Measurements from ENCODE around the gene UBE2L3.

DNA sequence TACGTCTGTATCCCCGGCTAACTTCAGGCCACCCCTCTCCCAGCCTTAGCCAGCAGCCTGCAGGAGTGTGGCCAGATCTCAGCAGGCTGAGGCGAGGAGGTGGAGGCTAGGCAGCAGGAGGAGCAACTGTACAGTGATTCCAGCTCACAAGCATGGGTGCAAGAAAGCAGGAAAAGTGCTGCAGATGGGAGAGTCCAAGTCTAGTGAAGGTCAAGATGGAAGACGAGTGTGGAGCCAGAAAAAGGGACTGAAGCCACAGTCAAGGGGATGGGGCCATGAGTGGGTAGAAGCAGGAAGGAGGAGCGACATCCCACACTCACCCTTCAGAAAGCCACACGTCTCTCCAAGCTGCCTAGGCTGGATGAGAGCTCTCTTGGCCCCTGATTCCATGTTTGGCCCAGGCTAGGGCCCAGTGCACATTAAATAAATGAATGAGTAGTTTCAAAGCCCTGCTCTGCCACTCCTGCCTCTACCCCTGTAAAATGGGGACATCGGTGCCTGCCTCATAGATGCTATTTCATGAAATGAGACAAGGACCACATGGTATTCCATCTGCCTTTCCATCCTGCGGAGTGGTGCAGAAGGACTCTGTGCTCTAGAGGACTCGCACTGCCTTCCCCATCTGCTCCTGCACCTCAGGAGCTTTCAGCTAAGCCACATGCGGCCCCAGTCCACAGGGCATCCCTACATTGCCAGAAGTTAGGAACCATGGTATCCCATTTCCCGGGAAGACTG lies 59.4 kb downstream of the UBE2L3 start:
- TF ChIP-seq POLR2A (IDR thresholded peaks at IDR 0.05): no peak
- TF ChIP-seq, protein P1, sequence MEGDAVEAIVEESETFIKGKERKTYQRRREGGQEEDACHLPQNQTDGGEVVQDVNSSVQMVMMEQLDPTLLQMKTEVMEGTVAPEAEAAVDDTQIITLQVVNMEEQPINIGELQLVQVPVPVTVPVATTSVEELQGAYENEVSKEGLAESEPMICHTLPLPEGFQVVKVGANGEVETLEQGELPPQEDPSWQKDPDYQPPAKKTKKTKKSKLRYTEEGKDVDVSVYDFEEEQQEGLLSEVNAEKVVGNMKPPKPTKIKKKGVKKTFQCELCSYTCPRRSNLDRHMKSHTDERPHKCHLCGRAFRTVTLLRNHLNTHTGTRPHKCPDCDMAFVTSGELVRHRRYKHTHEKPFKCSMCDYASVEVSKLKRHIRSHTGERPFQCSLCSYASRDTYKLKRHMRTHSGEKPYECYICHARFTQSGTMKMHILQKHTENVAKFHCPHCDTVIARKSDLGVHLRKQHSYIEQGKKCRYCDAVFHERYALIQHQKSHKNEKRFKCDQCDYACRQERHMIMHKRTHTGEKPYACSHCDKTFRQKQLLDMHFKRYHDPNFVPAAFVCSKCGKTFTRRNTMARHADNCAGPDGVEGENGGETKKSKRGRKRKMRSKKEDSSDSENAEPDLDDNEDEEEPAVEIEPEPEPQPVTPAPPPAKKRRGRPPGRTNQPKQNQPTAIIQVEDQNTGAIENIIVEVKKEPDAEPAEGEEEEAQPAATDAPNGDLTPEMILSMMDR (IDR thresholded peaks at IDR 0.05): no peak

All from right lobe of liver (tissue), 4 donors.